Type B pancreatic cell (in vitro differentiated cells): ENCODE data around the gene MMP25. TPM values are rescaled to one million over a fixed set of nuclear protein-coding genes. Genes with fewer than 3 reads are reported as not detected.

Experiments
- DNase-seq: peaks from one replicate; pipeline ENCODE4 v3.0.0; 2021; ENCODE audit warnings: mixed read lengths; ENCODE audit not compliant: unreplicated experiment; ENCODE audit errors: extremely low spot score
- H3K27ac Mint-ChIP-seq: 2 replicates; pipeline ENCODE4 v1.8.0; 2021; ENCODE audit warnings: mild to moderate bottlenecking, mixed read lengths
- H3K27me3 Mint-ChIP-seq: 2 replicates; pipeline ENCODE4 v1.8.0; 2021; ENCODE audit warnings: mixed read lengths
- H3K36me3 Mint-ChIP-seq: 2 replicates; pipeline ENCODE4 v1.8.0; 2021; ENCODE audit warnings: mixed read lengths
- H3K4me1 Mint-ChIP-seq: one replicate; pipeline ENCODE4 v1.8.0; 2021; ENCODE audit warnings: mixed read lengths; ENCODE audit not compliant: unreplicated experiment
- H3K4me3 Mint-ChIP-seq: 2 replicates; pipeline ENCODE4 v1.8.0; 2021; ENCODE audit warnings: mild to moderate bottlenecking, mixed read lengths
- H3K9me3 Mint-ChIP-seq: 2 replicates; pipeline ENCODE4 v1.8.0; 2021; ENCODE audit warnings: mixed read lengths
- CTCF ChIP-seq: fragments of 200-600 bp; sonication (generic); conservative IDR thresholded peaks from 2 replicates; pipeline ENCODE4 v1.5.0; 2021; ENCODE audit warnings: antibody characterized with exemption, mild to moderate bottlenecking
- total RNA-seq: library from RNA; stranded (reverse); gene quantifications from 2 replicates; pipeline ENCODE4 v1.2.1, GENCODE V29; 2021; ENCODE audit warnings: low replicate concordance

MMP25 gene
- total RNA-seq, 1 donor from 2014 or later, result 0.14 TPM

- Mint-ChIP-seq H3K27me3 (no peaks in the 10 kb centered on the region), H3K27ac (no peak overlapping the region), H3K4me1 (peaks cover 14% of the 10 kb centered on the region), H3K4me3 (no peak overlapping the region), H3K36me3 (no peaks in the 10 kb centered on the region), H3K9me3 (no peaks in the 10 kb centered on the region)
- no peak for TF ChIP-seq CTCF
- DNase-seq, result no peak
These were observed 39.7 kb downstream of the MMP25 start for GRCh38 chr16:3085868-3086595.

- Mint-ChIP-seq H3K27ac (no peak overlapping the region), H3K36me3 (no peaks in the 10 kb centered on the region)
- no peak for TF ChIP-seq CTCF
These were observed 40.4 kb downstream of the MMP25 start for GRCh38 chr16:3086596-3087242.

GRCh38 chr16:3087243-3088235, 41.2 kb downstream of the MMP25 start:
- Mint-ChIP-seq H3K4me1 (peaks cover 14% of the 10 kb centered on the region), H3K27me3 (no peaks in the 10 kb centered on the region), H3K4me3 (no peak overlapping the region), H3K36me3 (no peaks in the 10 kb centered on the region), H3K27ac (no peak overlapping the region), H3K9me3 (no peaks in the 10 kb centered on the region)
- DNase-seq, result no peak
- TF ChIP-seq CTCF, result peak; percentile 38

More at GRCh38 chr16:3086596-3087242, 40.4 kb downstream of the MMP25 start:
- Mint-ChIP-seq H3K4me3 (no peak overlapping the region), H3K27me3 (no peaks in the 10 kb centered on the region), H3K9me3 (no peaks in the 10 kb centered on the region), H3K4me1 (peaks cover 14% of the 10 kb centered on the region)
- no peak for DNase-seq

DNA sequence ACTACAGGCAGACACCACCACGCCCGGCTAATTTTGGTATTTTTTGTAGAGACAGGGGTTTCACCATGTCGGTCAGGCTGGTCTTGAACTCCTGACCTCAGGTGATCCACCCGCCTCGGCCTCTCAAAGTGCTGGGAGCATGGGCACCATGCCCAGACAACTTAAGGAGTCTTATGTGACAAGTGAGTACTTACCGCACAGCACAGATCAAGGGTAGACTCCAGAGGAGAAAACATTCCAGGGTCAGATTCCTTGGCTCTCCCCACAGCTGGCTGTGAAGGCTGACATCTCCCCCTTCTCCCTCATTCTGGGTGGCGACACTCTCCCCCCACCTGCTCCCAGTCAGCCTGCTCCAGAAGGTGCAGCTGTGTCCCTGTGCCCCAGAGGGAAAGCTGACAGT, 42.1 kb downstream of the MMP25 start:
- H3K4me1 Mint-ChIP-seq, result peaks cover 14% of the 10 kb centered on the region
- no peak overlapping the region for H3K4me3 Mint-ChIP-seq
- no peaks in the 10 kb centered on the region for H3K9me3 Mint-ChIP-seq
- no peak overlapping the region for H3K27ac Mint-ChIP-seq
- no peak for TF ChIP-seq CTCF
- no peaks in the 10 kb centered on the region for H3K36me3 Mint-ChIP-seq
- DNase-seq, result no peak
- peaks cover 3% of the 10 kb centered on the region for H3K27me3 Mint-ChIP-seq

GRCh38 chr16:3088925-3089716, 42.8 kb downstream of the MMP25 start:
- Mint-ChIP-seq H3K4me3 (no peak overlapping the region), H3K27ac (no peak overlapping the region), H3K36me3 (no peaks in the 10 kb centered on the region), H3K27me3 (peaks cover 3% of the 10 kb centered on the region), H3K4me1 (peaks cover 14% of the 10 kb centered on the region), H3K9me3 (no peaks in the 10 kb centered on the region)
- no peak for TF ChIP-seq CTCF
- DNase-seq, result no peak
